NCI-H2029 treated with DMSO at 0.1 percent for 48 hours (cell line): Measurements from ENCODE around the gene IAH1.

Source experiments
- DNase-seq: peaks from one replicate; lab custom pipeline; 2025; lab: John Stamatoyannopoulos, UW

Gene IAH1

GRCh38 chr2:9527995-9528787 lies 53.8 kb downstream of the IAH1 start:
- DNase-seq: no peak

- no peak for DNase-seq
Observed at GRCh38 chr2:9532421-9532820, 58.1 kb downstream of the IAH1 start.

DNA sequence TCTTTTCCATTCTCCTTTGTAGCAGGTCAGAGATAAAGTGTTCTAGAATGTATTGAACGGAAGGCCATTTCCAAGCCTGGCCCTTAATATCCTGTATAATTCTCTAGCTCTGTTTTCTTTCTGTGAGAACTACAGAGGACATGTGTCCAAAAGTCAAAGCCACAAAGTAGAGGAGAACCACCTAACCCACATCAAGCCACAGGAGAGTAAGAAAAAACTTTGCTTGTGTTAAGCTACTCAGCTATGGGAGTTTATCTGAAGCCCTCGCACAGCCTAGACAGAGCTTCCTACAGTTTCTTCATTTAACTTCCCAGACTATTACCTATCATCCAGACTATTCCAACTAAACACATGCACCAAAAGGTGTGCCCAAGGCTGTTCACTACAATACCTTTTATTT lies 59.3 kb downstream of the IAH1 start:
- no peak for DNase-seq

DNA sequence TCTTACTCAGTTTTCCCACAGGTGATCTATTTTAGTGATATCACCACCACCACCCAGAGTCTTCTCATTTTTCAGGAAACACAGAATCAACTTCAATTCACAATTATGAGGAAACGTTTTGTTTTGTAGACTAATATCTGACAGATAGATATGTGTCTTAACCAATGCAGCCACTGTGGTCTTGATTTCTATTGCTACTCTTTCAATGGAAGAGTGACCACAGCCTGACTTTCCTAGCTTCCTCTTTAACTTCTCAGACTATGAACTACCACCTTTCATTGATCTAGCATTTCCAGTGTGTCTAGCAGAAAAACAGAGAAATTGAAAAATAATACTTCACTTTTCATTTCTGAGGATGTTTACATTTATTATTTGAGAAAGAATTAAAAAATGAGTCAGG lies 60.8 kb downstream of the IAH1 start:
- no peak for DNase-seq

DNA sequence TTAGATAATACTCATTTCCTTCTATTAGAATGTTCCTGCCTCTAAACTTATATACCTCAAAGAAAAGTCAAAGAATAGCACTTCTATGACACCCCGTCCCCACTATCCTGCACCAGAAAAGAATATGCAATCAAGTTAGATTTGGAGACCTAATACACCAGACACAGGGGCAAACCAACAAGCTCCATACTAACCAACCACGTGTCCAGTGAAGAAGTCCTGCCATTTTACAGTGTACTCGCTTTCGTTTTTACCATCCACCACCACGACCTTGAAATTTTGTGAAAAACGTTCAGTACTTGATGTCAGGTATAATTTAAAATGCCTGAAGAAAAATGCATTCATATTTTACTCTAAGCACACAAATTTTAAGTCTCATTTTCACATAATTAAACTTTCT lies 62.2 kb downstream of the IAH1 start:
- no peak for DNase-seq

DNA sequence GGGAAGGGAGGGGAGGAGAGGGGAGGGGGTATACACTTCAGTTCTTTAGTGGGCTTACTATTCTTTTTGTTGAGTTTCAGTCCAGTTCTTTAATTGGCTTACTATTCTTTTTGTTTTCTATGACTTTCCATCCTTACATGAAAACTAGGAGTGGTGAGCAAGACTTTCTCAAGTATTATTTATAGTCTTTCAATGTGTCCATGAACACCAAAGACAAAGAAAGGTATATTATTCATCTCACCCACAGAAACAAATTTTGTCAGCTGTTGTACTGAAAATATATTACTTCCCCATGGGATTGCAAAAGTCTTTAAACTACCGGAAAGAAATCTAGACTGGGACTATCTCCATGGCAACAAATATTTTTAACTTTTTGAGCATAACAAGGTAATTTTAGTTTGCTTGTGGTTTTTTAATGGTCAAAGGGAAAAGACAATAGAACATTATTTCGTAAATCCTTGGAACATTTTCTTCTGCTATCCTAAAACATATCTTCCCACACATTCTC lies 63.7 kb downstream of the IAH1 start:
- no peak for DNase-seq
